Measurements from ENCODE around the gene GUCY2C. TPM values are rescaled to one million over a fixed set of nuclear protein-coding genes. Genes with fewer than 3 reads are reported as not detected.

The GUCY2C gene
- total RNA-seq, 6 experiments from 2014 or later, result 0.06 TPM; not detected in 5

DNA sequence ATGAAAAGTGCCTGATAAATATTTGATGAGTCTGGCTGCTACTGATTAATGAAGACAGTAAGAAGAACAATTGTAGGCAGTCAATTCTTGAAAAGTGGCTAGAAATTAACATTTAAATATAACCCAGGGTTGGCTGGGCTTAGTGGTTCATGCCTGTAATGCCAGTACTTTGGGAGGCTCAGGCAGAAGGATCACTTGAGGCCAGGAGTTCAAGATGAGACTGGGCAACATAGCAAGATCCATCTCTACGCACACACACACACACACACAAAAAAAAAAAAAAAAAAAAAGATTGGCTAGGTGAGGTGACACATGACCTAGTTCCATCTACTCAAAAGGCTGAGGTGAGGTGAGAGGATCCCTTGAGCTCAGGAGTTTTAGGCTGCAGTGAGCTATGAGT lies 120.8 kb downstream of the GUCY2C start:
- TF ChIP-seq, protein P1, sequence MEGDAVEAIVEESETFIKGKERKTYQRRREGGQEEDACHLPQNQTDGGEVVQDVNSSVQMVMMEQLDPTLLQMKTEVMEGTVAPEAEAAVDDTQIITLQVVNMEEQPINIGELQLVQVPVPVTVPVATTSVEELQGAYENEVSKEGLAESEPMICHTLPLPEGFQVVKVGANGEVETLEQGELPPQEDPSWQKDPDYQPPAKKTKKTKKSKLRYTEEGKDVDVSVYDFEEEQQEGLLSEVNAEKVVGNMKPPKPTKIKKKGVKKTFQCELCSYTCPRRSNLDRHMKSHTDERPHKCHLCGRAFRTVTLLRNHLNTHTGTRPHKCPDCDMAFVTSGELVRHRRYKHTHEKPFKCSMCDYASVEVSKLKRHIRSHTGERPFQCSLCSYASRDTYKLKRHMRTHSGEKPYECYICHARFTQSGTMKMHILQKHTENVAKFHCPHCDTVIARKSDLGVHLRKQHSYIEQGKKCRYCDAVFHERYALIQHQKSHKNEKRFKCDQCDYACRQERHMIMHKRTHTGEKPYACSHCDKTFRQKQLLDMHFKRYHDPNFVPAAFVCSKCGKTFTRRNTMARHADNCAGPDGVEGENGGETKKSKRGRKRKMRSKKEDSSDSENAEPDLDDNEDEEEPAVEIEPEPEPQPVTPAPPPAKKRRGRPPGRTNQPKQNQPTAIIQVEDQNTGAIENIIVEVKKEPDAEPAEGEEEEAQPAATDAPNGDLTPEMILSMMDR (IDR thresholded peaks at IDR 0.05), result no peak
- no peak overlapping the region for H3K27ac Mint-ChIP-seq
- H3K4me1 Mint-ChIP-seq (ENCODE audit: low read depth), result no peaks in the 10 kb centered on the region
- DNase-seq, result no peak
- no peaks in the 10 kb centered on the region for H3K36me3 Mint-ChIP-seq (ENCODE audit: low read depth)
- no peak overlapping the region for H3K4me3 Mint-ChIP-seq
- H3K9me3 Mint-ChIP-seq, result peaks cover 6% of the 10 kb centered on the region; the same call in 1 of the 2 replicates
- H3K27me3 Mint-ChIP-seq (ENCODE audit: insufficient read depth), result peaks cover 4% of the 10 kb centered on the region; the same call in 1 of the 2 replicates

DNA sequence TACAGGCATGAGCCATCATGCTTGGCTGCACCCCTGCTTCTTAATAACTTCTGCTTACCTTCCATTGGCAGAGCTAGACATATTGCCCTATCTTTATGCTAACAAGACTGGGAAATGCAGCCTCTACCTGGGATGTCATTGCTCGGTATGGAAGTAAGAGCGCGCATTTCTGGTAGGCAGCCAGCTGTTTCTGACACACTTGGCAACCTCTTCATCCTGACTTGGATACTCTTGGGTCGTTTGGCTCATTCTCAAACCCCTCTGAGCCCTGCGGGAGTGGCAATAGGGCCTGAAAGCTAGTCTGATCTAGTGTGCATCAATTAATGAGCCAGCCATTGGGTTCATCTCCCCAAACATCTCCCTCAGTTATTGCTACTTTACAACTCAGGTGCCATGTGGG lies 123.3 kb downstream of the GUCY2C start:
- Mint-ChIP-seq H3K4me1 (ENCODE audit: low read depth) (no peaks in the 10 kb centered on the region), H3K27ac (no peak overlapping the region), H3K4me3 (no peak overlapping the region), H3K27me3 (ENCODE audit: insufficient read depth) (peaks cover 6% of the 10 kb centered on the region), H3K9me3 (peaks cover 3% of the 10 kb centered on the region; the same call in 1 of the 2 replicates), H3K36me3 (ENCODE audit: low read depth) (no peaks in the 10 kb centered on the region; the same call in 1 of the 2 replicates)
- TF ChIP-seq, protein P1 (IDR thresholded peaks at IDR 0.05), result no peak
- DNase-seq, result no peak

DNA sequence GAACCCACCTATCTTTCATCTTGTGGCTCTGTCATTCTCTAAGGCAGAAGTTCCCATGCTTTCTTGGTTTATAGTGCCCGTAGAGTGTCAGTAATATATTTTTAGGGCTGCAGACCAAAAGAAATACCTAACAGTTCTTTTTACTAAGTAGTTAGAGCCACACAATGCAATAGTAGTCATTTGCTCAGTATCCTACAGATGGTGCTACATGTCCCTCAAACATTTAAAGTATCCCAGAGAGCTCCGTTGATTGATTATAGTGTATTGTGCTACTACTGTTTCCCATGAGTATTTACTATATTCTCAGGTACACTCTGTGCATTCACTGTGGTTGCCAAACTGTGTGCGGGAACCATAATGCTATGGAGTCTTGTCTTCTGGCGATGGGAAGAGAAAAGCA lies 124.0 kb downstream of the GUCY2C start:
- H3K4me3 Mint-ChIP-seq, result no peak overlapping the region
- no peaks in the 10 kb centered on the region; the same call in 1 of the 2 replicates for H3K36me3 Mint-ChIP-seq (ENCODE audit: low read depth)
- no peak for DNase-seq
- H3K27ac Mint-ChIP-seq, result no peak overlapping the region
- peaks cover 7% of the 10 kb centered on the region for H3K27me3 Mint-ChIP-seq (ENCODE audit: insufficient read depth)
- peaks cover 6% of the 10 kb centered on the region; the same call in 1 of the 2 replicates for H3K9me3 Mint-ChIP-seq
- TF ChIP-seq, protein P1 (IDR thresholded peaks at IDR 0.05), result no peak
- H3K4me1 Mint-ChIP-seq (ENCODE audit: low read depth), result no peaks in the 10 kb centered on the region

DNA sequence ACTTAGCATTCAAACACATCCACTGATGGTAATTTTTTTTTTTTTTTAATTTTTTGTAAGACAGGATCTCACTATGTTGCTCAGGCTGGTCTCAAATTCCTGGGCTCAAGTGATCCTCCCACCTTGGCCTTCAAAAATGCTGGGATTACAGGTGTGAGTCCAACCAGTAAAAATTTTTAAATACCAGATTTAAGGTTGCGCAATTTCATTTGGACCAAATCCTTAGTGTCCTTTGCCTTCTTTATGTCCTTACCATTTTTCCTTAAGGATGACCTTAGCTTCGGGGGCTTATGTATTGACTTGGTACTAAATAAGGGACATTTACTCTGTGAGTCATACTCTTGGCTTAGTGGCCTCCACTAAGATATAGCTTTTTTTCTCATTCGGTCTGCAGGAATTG lies 124.6 kb downstream of the GUCY2C start:
- TF ChIP-seq, protein P1 (IDR thresholded peaks at IDR 0.05), result no peak
- no peaks in the 10 kb centered on the region for H3K4me1 Mint-ChIP-seq (ENCODE audit: low read depth)
- no peaks in the 10 kb centered on the region; the same call in 1 of the 2 replicates for H3K36me3 Mint-ChIP-seq (ENCODE audit: low read depth)
- no peak overlapping the region for H3K4me3 Mint-ChIP-seq
- no peak for DNase-seq
- H3K9me3 Mint-ChIP-seq, result peaks cover 6% of the 10 kb centered on the region; the same call in 1 of the 2 replicates
- H3K27me3 Mint-ChIP-seq (ENCODE audit: insufficient read depth), result peaks cover 7% of the 10 kb centered on the region
- H3K27ac Mint-ChIP-seq, result no peak overlapping the region

DNA sequence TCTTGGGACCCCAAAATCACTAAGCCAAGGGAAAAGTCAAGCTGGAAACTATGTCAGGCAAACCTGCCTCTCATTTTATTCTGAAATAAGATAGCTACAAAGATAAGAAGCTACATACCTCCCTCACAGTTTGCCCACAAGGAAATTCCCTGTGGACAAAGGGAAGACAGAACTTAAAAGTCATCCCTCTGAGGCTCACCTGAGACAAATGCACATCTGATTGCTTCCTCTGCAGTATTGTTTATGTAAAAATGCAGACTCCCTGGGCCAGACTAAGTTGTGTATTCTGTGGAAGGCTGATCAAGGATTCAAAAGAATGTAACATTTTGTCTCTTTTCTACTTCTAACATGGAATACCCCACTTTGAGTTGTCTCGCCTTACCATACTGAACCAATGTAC lies 126.2 kb downstream of the GUCY2C start:
- Mint-ChIP-seq H3K4me3 (no peak overlapping the region), H3K27ac (no peak overlapping the region), H3K36me3 (ENCODE audit: low read depth) (no peaks in the 10 kb centered on the region; the same call in 1 of the 2 replicates), H3K27me3 (ENCODE audit: insufficient read depth) (peaks cover 7% of the 10 kb centered on the region), H3K4me1 (ENCODE audit: low read depth) (no peaks in the 10 kb centered on the region), H3K9me3 (peaks cover 6% of the 10 kb centered on the region; the same call in 1 of the 2 replicates)
- DNase-seq, result no peak
- TF ChIP-seq, protein P1 (IDR thresholded peaks at IDR 0.05), result no peak
